ENCODE data around the gene CDHR3.

CDHR3 gene

DNA sequence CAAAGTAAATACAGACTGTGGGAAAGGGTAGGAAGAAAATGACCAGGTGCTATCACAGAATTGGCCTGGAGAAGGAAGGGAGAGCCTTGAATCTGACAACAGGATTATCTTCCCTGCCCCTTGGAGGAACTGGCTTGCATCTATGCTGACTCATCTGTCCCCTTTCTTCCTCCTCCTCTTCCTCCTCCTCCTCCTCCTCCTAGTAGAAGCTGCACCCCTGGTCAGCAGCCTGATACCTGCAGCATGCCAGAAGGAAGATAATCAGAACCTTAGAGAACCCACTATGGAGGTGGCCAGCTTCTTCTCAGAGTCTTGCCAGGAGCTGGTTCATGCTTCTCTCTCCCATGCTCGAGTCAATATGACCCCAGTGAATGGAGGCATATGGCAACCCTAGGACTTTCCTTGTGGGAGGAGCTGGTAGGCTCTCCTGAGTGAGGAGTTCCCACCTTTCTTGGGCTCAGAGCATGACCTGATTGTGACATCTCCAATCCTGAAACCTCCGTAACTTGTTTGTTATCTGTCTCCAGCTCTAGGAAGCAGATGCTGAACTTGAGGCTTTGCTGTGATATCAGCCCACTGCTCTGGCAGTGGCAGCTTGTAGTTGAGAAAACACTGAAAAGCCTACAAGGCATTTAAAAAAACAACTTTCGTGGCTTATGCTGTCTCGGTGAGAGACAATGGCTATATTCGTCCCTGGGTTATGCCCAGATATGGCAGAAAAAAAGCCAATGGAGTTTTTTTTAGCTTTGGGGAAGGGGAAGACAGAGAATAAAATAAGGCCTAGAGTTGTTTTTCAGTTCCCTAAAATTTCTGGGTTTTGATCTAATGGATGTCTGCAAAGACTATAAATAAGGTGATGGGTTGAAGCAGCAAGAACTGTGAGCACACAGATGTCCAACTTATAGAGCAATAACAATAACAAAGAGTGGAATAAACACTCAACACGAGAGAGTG lies 60.6 kb downstream of the CDHR3 start:
- DNase-seq: no peak

DNA sequence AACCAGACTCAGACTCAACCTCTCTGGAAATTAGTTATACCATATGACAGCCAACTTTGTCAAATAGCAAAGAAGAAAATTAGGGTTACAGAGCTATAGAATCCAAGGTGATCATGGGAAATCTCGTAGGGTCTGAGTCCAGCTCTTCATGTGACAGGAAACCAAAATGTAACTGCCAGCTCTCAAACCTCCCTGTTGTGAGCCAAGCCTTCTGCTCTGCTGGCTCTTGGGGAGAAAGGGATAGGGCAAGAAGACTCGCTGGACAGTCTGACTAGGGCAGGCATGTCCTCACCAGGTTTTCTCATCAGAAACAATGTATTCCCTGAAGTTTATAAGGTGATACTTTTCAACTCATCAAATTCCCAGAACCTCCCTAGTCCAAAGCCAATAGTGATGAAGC lies 63.0 kb downstream of the CDHR3 start:
- DNase-seq: no peak

DNA sequence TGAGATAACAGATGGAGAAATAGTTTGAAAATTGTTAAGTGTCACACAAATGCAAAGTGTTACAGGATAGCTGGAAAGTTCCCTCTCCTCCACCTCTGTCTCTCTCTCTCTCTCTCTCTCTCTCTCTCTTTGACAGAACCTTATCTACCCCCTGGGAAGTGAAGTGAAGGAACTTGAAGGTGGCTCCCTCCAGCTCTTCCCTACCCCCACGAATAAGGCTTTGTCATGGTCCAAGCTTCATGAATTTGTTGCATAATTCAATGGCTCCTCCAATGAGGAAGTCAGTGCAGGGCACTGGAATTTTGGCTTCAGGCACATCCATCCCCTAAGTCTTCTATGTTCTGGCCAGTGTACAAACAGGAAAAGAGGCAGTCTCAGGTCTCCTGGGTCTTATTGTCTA lies 66.4 kb downstream of the CDHR3 start:
- DNase-seq: no peak

DNA sequence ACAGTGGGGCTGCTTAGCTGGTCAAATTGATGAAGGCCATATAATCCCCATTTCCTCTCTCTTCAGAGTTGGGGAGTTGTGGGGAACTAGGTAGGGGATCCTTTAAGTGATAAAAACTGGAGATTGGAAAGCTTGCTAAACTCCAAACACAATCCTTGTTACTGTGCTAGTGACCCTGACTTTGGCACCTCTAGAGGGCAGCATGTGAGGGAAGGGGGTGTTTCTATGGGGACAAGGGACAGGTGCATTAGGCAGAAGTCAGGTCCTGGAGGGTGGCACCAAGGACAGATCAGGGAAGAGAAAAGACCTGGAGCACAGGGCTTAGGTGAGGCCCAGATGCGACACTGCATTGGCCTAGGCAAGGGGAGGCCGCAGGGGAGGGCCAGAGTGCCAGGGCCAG lies 66.9 kb downstream of the CDHR3 start:
- no peak for DNase-seq

DNA sequence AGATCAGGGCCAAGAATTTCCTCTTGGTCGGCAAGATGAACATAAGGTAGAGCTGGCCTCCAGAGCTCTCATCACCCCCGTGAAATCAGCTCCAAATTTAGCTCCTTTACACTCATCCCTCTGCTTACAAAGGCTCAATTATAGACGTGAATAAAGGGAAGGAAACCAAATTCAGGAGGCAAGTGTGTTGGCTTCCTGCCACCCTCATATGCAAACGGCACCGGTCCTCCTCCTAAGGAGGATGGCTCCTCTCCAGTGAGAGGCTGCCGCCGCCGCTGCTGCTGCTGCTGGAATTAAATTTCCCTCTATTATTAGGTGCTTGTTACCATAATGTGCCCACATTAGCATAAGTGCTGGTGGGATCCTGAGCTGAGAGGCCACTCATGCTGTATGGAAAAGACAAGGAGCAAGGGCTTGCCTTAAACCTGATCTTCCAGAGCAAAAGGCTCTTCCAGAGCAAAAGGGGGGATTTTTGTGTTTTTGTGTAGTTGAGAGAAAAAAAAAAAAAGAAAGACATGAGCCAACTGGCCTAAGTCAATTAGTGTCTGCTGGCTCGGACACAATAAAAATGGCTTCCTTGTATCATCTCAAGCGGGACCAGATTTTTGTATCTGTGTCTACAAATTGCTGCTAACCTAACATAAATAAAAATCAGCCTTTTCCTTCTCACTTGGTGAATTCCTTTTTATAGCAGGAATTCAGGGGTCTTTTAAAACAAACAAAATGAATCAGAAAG lies 68.4 kb downstream of the CDHR3 start:
- DNase-seq: peak in 31 of 51 donors; percentile 5 to 72 (median 35)

DNA sequence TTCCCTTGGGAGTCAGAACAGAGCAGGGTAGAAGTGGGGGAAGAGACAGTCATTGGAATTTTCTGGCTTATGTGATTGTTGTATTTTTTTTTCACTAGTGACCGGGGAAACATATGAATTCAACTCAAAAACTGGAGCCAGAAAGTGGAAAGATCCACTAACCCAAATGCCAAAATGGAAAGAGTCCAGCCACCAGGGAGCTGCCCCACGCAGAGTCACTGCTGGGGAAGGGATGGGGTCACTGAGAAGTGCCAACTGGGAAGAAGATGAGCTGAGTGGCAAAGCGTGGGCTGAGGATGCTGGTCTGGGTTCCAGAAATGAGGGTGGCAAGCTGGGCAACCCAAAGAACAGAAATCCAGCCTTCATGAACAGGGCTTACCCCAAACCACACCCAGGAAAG lies 69.2 kb downstream of the CDHR3 start:
- no peak for DNase-seq

DNA sequence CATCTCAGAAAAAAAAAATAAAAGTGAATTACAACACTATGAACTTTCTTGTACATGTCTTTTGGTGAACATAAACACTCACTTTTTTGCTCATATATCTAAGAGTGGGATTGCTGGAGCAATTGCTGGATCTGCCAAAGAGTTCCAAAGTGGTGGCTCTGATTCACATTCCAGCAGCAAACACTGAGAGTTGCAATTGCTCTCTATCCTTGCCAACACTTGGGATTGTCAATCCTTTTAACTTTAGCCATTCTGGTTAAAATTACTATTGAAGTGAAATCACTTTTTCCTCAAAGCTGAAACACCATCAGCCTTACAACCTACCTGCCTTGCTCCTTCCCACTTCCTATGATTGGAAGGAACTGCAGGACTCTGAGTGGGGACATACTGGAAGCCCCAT lies 70.7 kb downstream of the CDHR3 start:
- DNase-seq: no peak

DNA sequence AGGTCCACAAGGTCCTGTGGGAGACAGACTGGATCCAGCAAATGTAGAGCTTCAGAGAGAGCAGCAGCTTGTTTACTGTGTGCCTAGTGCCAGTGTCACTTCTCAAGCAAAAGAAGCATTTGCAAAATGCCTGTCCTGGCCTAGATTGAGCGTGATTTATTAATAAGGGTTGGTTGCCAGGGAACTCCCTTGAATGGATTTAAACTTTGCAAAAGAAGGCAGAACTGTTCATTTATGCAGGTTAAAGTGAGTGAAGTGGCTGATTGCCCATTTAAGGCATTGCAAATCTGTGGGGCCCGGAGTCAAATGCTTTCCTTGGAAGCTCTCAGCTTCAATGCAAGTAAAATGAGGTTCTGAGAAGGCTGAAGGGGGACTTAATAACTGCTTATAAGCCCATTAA lies 71.3 kb downstream of the CDHR3 start:
- no peak for DNase-seq

DNA sequence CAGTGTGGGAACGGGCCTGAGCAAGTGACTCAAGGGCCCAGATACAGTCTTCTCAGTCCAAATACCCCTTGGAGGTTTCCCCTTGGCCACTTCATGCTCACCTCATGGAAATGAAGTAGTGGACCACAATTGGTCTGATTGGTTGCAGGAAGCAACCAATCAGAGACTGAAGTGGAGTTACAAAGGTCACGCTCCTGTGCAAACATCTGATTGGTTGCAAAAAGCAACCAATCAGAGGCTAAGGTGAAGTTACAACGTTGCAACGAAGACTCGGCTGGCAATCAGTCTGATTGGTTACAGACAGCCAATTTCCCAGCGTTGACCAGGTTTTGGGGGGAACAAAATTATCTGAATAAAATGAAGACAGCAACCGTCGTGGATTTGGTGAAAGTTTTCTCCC lies 72.5 kb downstream of the CDHR3 start:
- no peak for DNase-seq

DNA sequence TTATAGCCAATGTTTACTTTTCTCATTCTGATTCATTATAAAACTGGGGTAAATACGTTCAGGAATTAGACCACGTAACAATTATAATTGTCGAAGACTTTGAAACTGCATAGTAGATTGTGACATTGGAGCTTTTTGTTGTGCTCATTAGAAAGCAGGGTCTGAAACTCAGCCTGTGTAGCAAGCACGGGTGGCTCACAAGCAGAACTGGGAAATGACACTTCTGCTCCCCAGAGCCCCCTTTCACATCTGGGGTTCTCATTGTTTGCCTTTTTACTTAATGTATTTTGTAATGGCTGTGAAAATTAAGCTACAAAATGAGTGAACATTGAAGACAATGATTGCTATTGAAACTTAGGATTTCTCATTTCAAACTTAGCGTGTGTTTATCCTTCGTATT lies 72.9 kb downstream of the CDHR3 start:
- DNase-seq: no peak

DNA sequence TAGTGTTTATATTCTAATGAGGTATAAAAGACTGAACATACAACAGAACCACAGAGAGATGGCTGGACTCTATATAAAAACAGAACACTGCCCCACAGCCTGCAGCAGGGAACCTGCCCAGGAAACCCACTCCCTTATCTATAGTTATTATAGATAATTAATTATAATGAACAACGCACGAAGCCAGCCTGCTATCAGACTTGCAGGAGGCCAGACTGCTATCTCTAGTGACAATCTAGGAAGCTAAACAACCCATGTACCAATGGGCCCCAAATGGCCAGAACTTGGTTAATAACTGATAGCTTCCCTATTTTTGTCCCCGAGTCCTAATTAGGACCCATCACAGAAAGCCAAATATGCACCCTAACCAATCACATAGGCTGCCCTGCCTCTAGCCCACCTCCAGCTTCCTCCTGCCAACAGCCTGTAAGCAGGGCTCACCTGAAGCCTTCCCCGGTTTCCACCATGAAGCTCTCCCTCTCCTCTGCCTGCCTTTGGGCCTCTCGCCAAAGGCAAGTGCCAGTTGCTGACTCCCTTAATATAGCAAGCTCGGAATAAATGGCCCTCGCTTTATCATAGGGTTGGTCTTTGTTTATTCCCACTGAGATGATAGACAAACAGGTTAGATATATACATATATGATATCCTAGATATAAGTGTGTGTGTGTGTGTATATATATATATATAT lies 74.6 kb downstream of the CDHR3 start:
- no peak for DNase-seq

DNA sequence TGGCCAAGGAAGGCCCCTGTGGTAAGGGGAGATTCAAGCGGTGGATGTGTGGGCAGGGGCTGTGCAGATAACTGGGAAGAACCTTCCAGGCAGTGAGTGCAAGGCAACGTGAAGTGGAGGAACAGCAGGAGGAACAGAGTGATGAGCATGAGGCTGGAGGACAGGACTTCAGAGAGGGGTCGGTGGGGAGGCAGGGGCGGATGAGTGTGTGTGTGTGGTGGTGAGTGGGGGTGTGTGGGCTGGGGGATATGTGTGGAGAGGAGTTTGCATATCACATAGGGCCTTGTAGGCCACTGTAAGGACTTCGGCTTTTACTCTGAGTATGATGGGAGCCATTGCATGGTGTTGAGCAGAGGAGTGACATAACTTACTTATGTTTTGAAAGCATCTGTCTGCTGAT lies 75.2 kb downstream of the CDHR3 start:
- DNase-seq: no peak

DNA sequence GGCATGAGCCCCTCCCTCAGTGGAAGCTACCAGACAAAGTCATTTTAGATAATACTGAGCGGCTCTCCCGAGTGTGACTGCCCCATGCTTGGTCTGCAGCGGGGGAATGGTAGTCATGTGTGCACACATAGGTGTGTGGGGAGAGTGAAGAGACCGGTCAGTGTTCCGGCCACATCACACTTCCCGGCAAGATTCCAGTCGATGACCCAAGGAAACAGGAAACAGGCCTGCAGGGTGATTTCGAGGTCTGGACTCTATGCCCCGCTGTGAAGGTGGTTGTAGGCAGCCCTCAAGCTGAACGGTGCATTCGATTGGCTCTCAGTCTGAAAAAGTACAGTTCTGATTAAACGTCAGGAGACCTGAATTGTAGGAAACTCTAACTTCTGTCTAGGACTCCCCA lies 75.9 kb downstream of the CDHR3 start:
- no peak for DNase-seq

DNA sequence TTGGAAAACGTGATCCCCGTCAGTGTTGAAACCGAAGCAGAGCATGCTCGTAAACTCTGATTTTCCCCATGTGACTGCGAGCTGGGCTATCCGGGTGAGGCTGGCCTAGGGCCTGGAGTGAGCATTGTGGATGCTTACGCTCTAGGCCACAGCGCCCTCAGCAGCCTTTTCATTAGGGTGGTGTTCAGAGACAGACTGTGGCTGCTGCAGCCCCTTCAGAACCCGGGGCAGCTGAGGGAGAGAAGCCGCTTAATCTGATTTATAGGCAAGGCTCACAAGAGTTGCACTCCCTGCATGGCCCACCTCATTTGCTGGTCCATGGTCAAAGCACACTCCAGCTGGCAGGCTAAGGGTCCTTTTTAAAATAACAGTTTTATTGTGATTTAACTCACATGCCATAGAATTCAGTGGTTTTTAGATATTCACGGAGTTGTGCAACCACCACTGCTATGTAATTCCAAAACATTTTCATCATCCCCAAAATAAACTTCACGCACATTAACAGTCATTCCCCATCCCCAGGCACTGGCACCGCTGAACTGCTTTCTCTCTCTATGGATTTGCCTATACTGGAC lies 76.5 kb downstream of the CDHR3 start:
- no peak for DNase-seq

DNA sequence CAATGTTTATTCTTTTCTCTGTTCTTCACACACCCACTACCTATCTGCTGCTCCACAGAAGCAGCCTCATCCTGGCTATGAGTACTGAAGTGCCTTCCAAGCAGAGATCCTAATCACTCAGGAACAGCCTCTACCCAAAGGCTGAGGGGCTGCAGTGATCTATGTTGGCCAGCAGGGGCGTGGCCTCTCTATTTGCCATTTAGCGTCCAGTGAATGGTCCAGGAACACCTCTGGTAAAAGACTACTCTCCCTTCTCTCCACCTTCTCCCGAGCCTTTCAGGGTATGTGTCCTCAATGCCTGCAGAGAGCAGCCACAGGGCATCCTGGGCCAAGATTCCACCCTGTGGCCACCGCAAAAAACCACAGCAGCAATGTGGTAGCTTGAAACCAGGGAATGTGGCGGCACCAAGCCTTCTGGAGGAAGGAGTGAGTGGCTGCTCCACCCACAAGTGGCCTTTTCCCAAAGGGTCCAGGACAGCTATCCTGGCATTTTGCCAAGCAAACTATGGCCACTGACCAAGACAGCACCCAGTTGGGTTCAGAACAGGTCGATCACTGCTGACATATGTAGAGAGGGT lies 78.2 kb downstream of the CDHR3 start:
- peak in 4 of 51 donors; percentile 7 to 9 (median 8) for DNase-seq

DNA sequence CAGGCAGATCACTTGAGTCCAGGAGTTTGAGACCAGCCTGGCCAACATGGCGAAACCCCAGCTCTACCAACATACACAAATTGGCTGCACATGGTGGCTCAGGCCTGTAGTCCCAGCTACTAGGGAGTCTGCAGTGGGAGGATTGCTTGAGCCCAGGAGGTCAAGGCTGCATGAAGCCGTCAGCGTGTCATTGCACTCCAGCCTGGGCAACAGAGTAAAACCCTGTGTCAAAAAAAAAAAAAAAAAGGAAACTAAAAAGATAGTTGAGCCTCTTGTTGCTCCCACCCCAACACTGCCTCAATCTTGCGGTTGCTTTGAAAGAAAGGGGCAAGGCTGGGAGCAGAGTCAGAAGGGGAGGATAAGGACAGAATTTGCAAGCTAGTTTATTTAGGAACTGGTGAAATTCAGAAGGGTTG lies 79.1 kb downstream of the CDHR3 start:
- DNase-seq: no peak

DNA sequence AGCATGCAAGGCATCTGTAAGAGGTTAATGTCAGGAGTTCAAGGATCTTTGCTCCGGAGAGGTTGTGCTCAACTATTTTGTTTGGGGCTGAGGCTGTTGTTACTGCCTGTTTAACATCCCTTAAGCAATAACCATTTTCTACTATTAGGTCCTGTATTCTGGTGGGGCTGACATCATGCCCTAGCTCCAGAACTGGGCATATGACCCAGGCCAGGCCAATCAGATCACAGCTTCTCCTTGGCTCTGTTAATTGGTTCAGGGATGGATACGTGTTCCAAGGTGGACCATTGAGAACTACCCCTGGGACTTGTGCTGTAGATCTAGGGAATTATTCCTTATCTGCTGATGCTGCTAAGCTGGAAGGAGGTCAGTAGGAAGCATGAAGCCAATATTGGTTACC lies 82.1 kb downstream of the CDHR3 start:
- no peak for DNase-seq

DNA sequence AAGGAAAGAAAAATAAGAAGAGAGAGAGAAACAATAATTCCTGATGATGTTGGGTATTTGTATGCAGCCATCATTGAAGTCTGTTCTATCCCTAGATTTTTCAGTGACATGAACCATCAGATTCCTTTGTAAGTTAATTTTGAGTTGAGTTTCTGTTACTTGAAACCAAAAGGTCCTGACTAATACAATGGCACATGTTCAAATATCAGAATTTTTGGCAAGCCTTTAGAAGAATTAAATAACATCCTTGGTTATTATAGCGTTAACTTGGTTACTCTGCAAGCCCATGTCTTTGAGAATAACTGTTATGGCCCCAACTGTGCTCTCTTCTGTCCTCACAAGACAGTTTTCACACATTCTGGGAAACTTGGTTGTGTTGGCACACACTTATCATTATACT lies 82.5 kb downstream of the CDHR3 start:
- no peak for DNase-seq

DNA sequence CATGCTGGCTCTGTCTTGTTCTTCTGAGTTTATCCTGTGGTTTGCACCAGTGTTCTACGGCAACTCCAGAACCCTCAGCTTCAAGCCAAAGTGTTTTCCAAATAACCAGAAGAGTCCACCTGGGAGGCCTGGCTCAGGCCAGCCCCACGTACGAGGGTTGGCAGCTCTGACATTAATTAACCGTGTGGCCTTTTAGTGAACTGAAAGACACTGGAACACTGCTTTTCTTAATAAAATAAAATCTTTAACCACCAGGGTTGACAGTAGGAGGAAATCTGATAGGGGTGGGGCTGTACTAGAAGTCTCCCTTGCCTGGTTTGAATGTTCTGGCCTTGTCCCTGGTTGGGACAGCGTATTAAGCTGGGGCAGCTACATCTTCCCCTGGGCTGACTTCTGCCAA lies 84.1 kb downstream of the CDHR3 start:
- DNase-seq: no peak

DNA sequence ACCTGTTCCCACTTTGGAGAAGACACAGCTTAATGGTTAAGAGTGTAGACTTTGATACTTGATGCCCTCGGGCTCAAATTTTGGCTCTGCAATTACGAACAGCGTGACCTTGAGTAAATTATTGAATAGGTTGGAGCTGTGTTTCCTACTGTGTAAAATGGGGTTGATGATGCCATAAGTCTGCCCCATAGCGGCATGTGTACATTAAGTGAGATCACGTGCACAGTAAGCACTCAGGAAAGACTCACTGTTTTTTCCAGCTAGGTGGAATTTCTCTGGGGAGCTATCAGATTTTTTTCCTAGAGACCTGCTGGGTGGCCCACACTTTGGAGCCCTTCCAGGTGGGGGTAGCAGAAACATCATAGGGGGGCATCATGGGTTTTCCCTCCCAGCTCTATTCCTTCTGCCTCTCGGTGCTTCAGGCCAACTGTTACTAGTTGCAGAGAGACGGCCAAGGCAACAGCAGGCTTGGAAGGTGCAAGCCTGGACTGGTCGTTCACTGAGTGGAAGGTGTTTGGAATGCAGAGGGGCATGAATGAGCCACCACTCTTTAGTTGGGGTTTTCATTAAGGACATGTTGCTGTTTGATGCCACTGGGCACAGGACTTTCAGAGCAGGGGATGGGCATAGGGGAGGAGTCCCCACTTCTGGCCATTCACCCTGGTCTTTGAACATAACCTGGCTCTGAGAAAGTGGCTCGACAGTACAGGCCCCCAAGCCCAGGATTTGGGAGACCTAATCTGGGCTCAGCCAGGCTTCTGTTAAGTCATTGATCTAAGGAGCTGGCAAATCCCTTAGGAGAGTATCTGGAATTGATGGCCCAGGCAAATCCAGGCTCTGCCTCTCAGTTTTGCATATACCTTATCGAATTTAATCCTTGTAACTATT lies 85.0 kb downstream of the CDHR3 start:
- no peak for DNase-seq

DNA sequence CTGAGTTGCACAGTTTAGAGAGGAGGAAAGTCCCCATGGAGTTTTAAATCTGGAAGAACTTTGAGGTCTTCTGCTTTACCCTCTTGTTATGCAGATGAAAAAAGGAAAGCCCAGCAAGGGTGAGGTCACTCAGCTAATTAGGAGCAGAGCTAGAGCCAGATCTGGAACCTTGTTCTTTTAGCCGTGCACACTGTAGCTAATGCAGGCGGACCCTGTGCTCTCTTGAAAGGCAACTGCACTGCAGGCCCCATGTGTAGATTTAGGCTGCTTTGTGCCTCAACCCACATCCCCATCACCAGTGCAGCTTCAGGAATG lies 85.6 kb downstream of the CDHR3 start:
- DNase-seq: no peak
